Naive thymus-derived CD4-positive, alpha-beta T cell (primary cell): ENCODE measurements around the gene NEURL1B. TPM values are rescaled to one million over a fixed set of nuclear protein-coding genes. Genes with fewer than 3 reads are reported as not detected.

Experiments
- ATAC-seq: fragments of 150-1000 bp; cut with Tn5 transposase; 2 replicates; pipeline ENCODE4 v1.10.0; 2021; ENCODE audit warnings: mild to moderate bottlenecking, moderate library complexity
- CTCF ChIA-PET: fragments of 350-600 bp; sonication (Branson Sonifier 250); formaldehyde crosslinking; loops from one replicate; lab custom pipeline; 2021; ENCODE audit warnings: antibody characterized with exemption; lab: Charles Lee
- POLR2A ChIA-PET: fragments of 350-600 bp; sonication (Branson Sonifier 250); formaldehyde crosslinking; loops from one replicate; lab custom pipeline; 2021; ENCODE audit warnings: antibody characterized with exemption, inconsistent platforms; lab: Charles Lee
- DNase-seq, 9 donors: peaks; one replicate each; pipeline versions ENCODE4 v3.0.0 to v3.0.0-alpha.2; 2020 to 2022; ENCODE audit warnings: mixed read lengths in 1 of 9
- H3K27ac ChIP-seq: one replicate; pipeline ENCODE4 v1.7.0; 2013; ENCODE audit warnings: mild to moderate bottlenecking, low read depth, low read length, moderate library complexity
- H3K27me3 ChIP-seq, 2 donors: one replicate each; pipeline ENCODE4 v1.7.0; 2013; ENCODE audit warnings: low read length in 2 of 2, mild to moderate bottlenecking in 2 of 2, moderate library complexity in 2 of 2; ENCODE audit not compliant: control insufficient read depth in 2 of 2, insufficient read depth in 2 of 2
- H3K36me3 ChIP-seq, 3 experiments: 1 replicate in 2 of 3; 2 replicates in 1 of 3; pipeline ENCODE4 v1.7.0; 2013; ENCODE audit warnings: low read length in 3 of 3, mild to moderate bottlenecking in 3 of 3, moderate library complexity in 1 of 3; ENCODE audit not compliant: insufficient read depth in 3 of 3, control insufficient read depth in 2 of 3
- H3K4me1 ChIP-seq, 2 donors: one replicate each; pipeline ENCODE4 v1.7.0; 2013; ENCODE audit warnings: low read length in 2 of 2, mild to moderate bottlenecking in 2 of 2, moderate library complexity in 1 of 2; ENCODE audit not compliant: control insufficient read depth in 2 of 2, insufficient read depth in 2 of 2
- H3K4me3 ChIP-seq: 2 replicates; pipeline ENCODE4 v1.7.0; 2013; ENCODE audit warnings: mild to moderate bottlenecking, low read length
- H3K9me3 ChIP-seq, 3 experiments: 1 replicate in 2 of 3; 2 replicates in 1 of 3; pipeline ENCODE4 v1.7.0; 2013; ENCODE audit warnings: low read length in 3 of 3; ENCODE audit not compliant: control insufficient read depth in 2 of 3
- H3K27ac Mint-ChIP-seq, 9 donors: one replicate each; pipeline ENCODE4 v1.8.0; 2020 to 2022; ENCODE audit warnings: mixed read lengths in 9 of 9, mild to moderate bottlenecking in 8 of 9, moderate library complexity in 5 of 9, inconsistent platforms in 2 of 9
- H3K27me3 Mint-ChIP-seq, 5 donors: one replicate each; pipeline ENCODE4 v1.8.0; 2021 to 2022; ENCODE audit warnings: mixed read lengths in 5 of 5, mild to moderate bottlenecking in 1 of 5
- H3K36me3 Mint-ChIP-seq, 5 donors: one replicate each; pipeline ENCODE4 v1.8.0; 2020 to 2022; ENCODE audit warnings: mixed read lengths in 5 of 5, mild to moderate bottlenecking in 3 of 5, inconsistent platforms in 1 of 5
- H3K4me1 Mint-ChIP-seq, 7 donors: one replicate each; pipeline ENCODE4 v1.8.0; 2020 to 2022; ENCODE audit warnings: mixed read lengths in 7 of 7, mild to moderate bottlenecking in 3 of 7, inconsistent platforms in 1 of 7
- H3K4me3 Mint-ChIP-seq, 10 donors: one replicate each; pipeline ENCODE4 v1.8.0; 2020 to 2022; ENCODE audit warnings: mild to moderate bottlenecking in 10 of 10, mixed read lengths in 10 of 10, moderate library complexity in 6 of 10, inconsistent platforms in 2 of 10
- H3K9me3 Mint-ChIP-seq, 11 donors: one replicate each; pipeline ENCODE4 v1.8.0; 2020 to 2022; ENCODE audit warnings: mixed read lengths in 11 of 11, mild to moderate bottlenecking in 4 of 11, inconsistent platforms in 1 of 11, moderate library complexity in 1 of 11
- intact Hi-C, 2 donors: fragments of 100-400 bp; cut with micrococcal nuclease; formaldehyde crosslinking; loops; one replicate each; pipeline ENCODE4 v1.15.1; 2023
- polyA plus RNA-seq, 2 donors: library from polyadenylated mRNA; unstranded; fragments of 300-500 nt; fragmentation: Illumina TruSeq; gene quantifications; one replicate each; pipeline ENCODE4 v1.2.3, GENCODE V29; 2021
- total RNA-seq, 6 experiments: library from RNA in 5 of 6; stranded (reverse) in 5 of 6; gene quantifications; 1 replicate in 5 of 6; 2 replicates in 1 of 6; pipeline ENCODE4 v1.2.3 and lab custom pipeline; 2021 to 2026

The NEURL1B gene
- total and polyA plus RNA-seq, 7 experiments from 2014 or later, result 0.05 to 3.4 (median 0.27) TPM; not detected in 1

GRCh38 chr5:172718527-172719114 lies 77.6 kb downstream of the NEURL1B start:
- H3K36me3 ChIP-seq, result no peaks in the 10 kb centered on the region
- intact Hi-C loops, result loop anchor here in 1 of 2 donors (5.0 to 10.0 kb wide), 2 partner anchors 614 to 856 kb away; no protein-coding TSS in a partner anchor
- no peaks in the 10 kb centered on the region for H3K27me3 ChIP-seq
- Mint-ChIP-seq H3K9me3 (peaks cover 0 to 1% (median 0%) of the 10 kb centered on the region in 11 donors), H3K4me3 (no peak overlapping the region), H3K27ac (no peak overlapping the region), H3K4me1 (peaks cover 0 to 14% (median 5%) of the 10 kb centered on the region in 7 donors), H3K36me3 (no peaks in the 10 kb centered on the region), H3K27me3 (peaks cover 0 to 8% (median 0%) of the 10 kb centered on the region in 5 donors)
- CTCF ChIA-PET, result no interaction called here
- H3K4me1 ChIP-seq, result peaks cover 0 to 28% of the 10 kb centered on the region in 2 donors
- H3K9me3 ChIP-seq, result no peaks in the 10 kb centered on the region
- ATAC-seq, result no peak
- H3K4me3 ChIP-seq, result no peak overlapping the region
- no peak for DNase-seq
- POLR2A ChIA-PET, result no interaction called here
- no peak overlapping the region for H3K27ac ChIP-seq

GRCh38 chr5:172719211-172719610 lies 78.1 kb downstream of the NEURL1B start:
- intact Hi-C loops, result loop anchor here in 1 of 2 donors (5.0 to 10.0 kb wide), 2 partner anchors 613 to 856 kb away; no protein-coding TSS in a partner anchor
- no peak overlapping the region for H3K27ac ChIP-seq

GRCh38 chr5:172720655-172721054 lies 79.6 kb downstream of the NEURL1B start:
- POLR2A ChIA-PET, result no interaction called here
- Histone ChIP-seq H3K9me3 (no peaks in the 10 kb centered on the region), H3K4me3 (no peak overlapping the region), H3K27me3 (no peaks in the 10 kb centered on the region), H3K27ac (no peak overlapping the region), H3K36me3 (no peaks in the 10 kb centered on the region), H3K4me1 (peaks cover 0 to 30% of the 10 kb centered on the region in 2 donors)
- peaks cover 0 to 8% (median 0%) of the 10 kb centered on the region in 5 donors for H3K27me3 Mint-ChIP-seq
- ATAC-seq (no peak), DNase-seq (no peak)
- intact Hi-C loops, result no loop called here
- H3K9me3 Mint-ChIP-seq, result peaks cover 0 to 1% (median 0%) of the 10 kb centered on the region in 11 donors
- H3K4me1 Mint-ChIP-seq, result peaks cover 0 to 15% (median 5%) of the 10 kb centered on the region in 7 donors
- H3K36me3 Mint-ChIP-seq, result no peaks in the 10 kb centered on the region
- CTCF ChIA-PET, result interaction anchor here (1.2 to 1.5 kb wide), 2 partner anchors 50 to 52 kb away, joined by 5 to 8 read pairs; partner anchors contain the start of gene DUSP1
- H3K4me3 Mint-ChIP-seq, result no peak overlapping the region
- no peak overlapping the region for H3K27ac Mint-ChIP-seq

More at GRCh38 chr5:172719211-172719610, 78.1 kb downstream of the NEURL1B start:
- H3K27me3 Mint-ChIP-seq, result peaks cover 0 to 8% (median 0%) of the 10 kb centered on the region in 5 donors
- Histone ChIP-seq H3K4me3 (no peak overlapping the region), H3K27me3 (no peaks in the 10 kb centered on the region), H3K9me3 (no peaks in the 10 kb centered on the region), H3K36me3 (no peaks in the 10 kb centered on the region), H3K4me1 (peaks cover 0 to 30% of the 10 kb centered on the region in 2 donors)
- peaks cover 0 to 14% (median 5%) of the 10 kb centered on the region in 7 donors for H3K4me1 Mint-ChIP-seq
- H3K4me3 Mint-ChIP-seq, result no peak overlapping the region
- H3K9me3 Mint-ChIP-seq, result peaks cover 0 to 1% (median 0%) of the 10 kb centered on the region in 11 donors
- ChIA-PET POLR2A (interaction anchor here (1.1 to 1.2 kb wide), 2 partner anchors 53 to 214 kb away, joined by 3 to 5 read pairs; no protein-coding TSS in a partner anchor), CTCF (no interaction called here)
- H3K27ac Mint-ChIP-seq, result no peak overlapping the region
- no peaks in the 10 kb centered on the region for H3K36me3 Mint-ChIP-seq
- ATAC-seq, result no peak
- DNase-seq, result no peak

GRCh38 chr5:172721455-172722326 lies 80.6 kb downstream of the NEURL1B start:
- no peaks in the 10 kb centered on the region for H3K36me3 Mint-ChIP-seq
- H3K9me3 Mint-ChIP-seq, result peaks cover 0 to 1% (median 0%) of the 10 kb centered on the region in 11 donors
- Histone ChIP-seq H3K4me1 (peaks cover 0 to 28% of the 10 kb centered on the region in 2 donors), H3K9me3 (no peaks in the 10 kb centered on the region), H3K36me3 (no peaks in the 10 kb centered on the region), H3K27me3 (no peaks in the 10 kb centered on the region), H3K27ac (no peak overlapping the region), H3K4me3 (no peak overlapping the region)
- no peak for DNase-seq
- ATAC-seq, result no peak
- intact Hi-C loops, result no loop called here
- H3K4me1 Mint-ChIP-seq, result peaks cover 0 to 15% (median 4%) of the 10 kb centered on the region in 7 donors
- H3K27ac Mint-ChIP-seq, result no peak overlapping the region
- POLR2A ChIA-PET, result no interaction called here
- CTCF ChIA-PET, result interaction anchor here (2.8 kb wide), 1 partner anchor 50 kb away, joined by 10 read pairs; no protein-coding TSS in a partner anchor
- peak overlapping the region in 1 of 10 donors; percentile 45 for H3K4me3 Mint-ChIP-seq
- H3K27me3 Mint-ChIP-seq, result peaks cover 0 to 8% (median 0%) of the 10 kb centered on the region in 5 donors

- DNase-seq (no peak), ATAC-seq (peak; percentile 85)
- Mint-ChIP-seq H3K9me3 (peaks cover 0 to 1% (median 0%) of the 10 kb centered on the region in 11 donors), H3K27me3 (peaks cover 0 to 5% (median 0%) of the 10 kb centered on the region in 5 donors), H3K4me3 (peak overlapping the region in 1 of 10 donors; percentile 45), H3K27ac (no peak overlapping the region), H3K36me3 (no peaks in the 10 kb centered on the region), H3K4me1 (peaks cover 0 to 9% (median 0%) of the 10 kb centered on the region in 7 donors)
- ChIA-PET CTCF (interaction anchor here (2.8 kb wide), 1 partner anchor 50 kb away, joined by 10 read pairs; no protein-coding TSS in a partner anchor), POLR2A (interaction anchor here (1.3 kb wide), 1 partner anchor 49 kb away, joined by 4 read pairs; the partner anchor contains the start of gene DUSP1)
- Histone ChIP-seq H3K36me3 (no peaks in the 10 kb centered on the region), H3K9me3 (no peaks in the 10 kb centered on the region), H3K4me1 (peaks cover 0 to 23% of the 10 kb centered on the region in 2 donors), H3K27me3 (no peaks in the 10 kb centered on the region), H3K27ac (no peak overlapping the region), H3K4me3 (no peak overlapping the region)
- intact Hi-C loops, result no loop called here
Measured at GRCh38 chr5:172722327-172722815, 81.3 kb downstream of the NEURL1B start.

GRCh38 chr5:172723508-172723907 lies 82.4 kb downstream of the NEURL1B start:
- Mint-ChIP-seq H3K9me3 (no peaks in the 10 kb centered on the region), H3K36me3 (no peaks in the 10 kb centered on the region), H3K4me1 (peaks cover 0 to 8% (median 0%) of the 10 kb centered on the region in 7 donors), H3K27ac (no peak overlapping the region), H3K4me3 (no peak overlapping the region), H3K27me3 (peaks cover 0 to 5% (median 0%) of the 10 kb centered on the region in 5 donors)
- Histone ChIP-seq H3K36me3 (no peaks in the 10 kb centered on the region), H3K9me3 (no peaks in the 10 kb centered on the region), H3K27me3 (no peaks in the 10 kb centered on the region), H3K27ac (no peak overlapping the region), H3K4me3 (no peak overlapping the region), H3K4me1 (peaks cover 0 to 23% of the 10 kb centered on the region in 2 donors)
- no peak for DNase-seq
- no peak for ATAC-seq
- intact Hi-C loops, result no loop called here
- POLR2A ChIA-PET, result interaction anchor here (1.3 kb wide), 1 partner anchor 48 kb away, joined by 4 read pairs; the partner anchor contains the start of gene DUSP1
- CTCF ChIA-PET, result interaction anchor here (0.6 to 2.8 kb wide), 3 partner anchors 9 to 210 kb away, joined by 3 to 10 read pairs (median 3); no protein-coding TSS in a partner anchor
